HG03103 (cell line): ENCODE results near the gene HMG20A.

Experiments
- ATAC-seq: cut with Tn5 transposase; IDR thresholded peaks from one replicate; pipeline ENCODE4 v1.9.1; 2021; ENCODE audit warnings: low read depth; ENCODE audit not compliant: unreplicated experiment

Gene HMG20A

GRCh38 chr15:77473328-77473727 lies 52.6 kb downstream of the HMG20A start:
- no peak for ATAC-seq

GRCh38 chr15:77474310-77474988 lies 53.8 kb downstream of the HMG20A start:
- no peak for ATAC-seq

GRCh38 chr15:77475001-77475400 lies 54.3 kb downstream of the HMG20A start:
- no peak for ATAC-seq

GRCh38 chr15:77475898-77476297 lies 55.2 kb downstream of the HMG20A start:
- ATAC-seq = no peak

GRCh38 chr15:77476995-77477394 lies 56.3 kb downstream of the HMG20A start:
- ATAC-seq = no peak

- ATAC-seq = no peak
Observed at GRCh38 chr15:77478051-77478450, 57.4 kb downstream of the HMG20A start.

GRCh38 chr15:77479015-77479414 lies 58.3 kb downstream of the HMG20A start:
- ATAC-seq = no peak

- ATAC-seq = no peak
Observed at GRCh38 chr15:77480859-77481633, 60.4 kb downstream of the HMG20A start.

- no peak for ATAC-seq
Observed at GRCh38 chr15:77481670-77482069, 61.0 kb downstream of the HMG20A start.

- ATAC-seq = no peak
Observed at GRCh38 chr15:77482570-77482969, 61.9 kb downstream of the HMG20A start.

- ATAC-seq = no peak
Observed at GRCh38 chr15:77483425-77484140, 62.9 kb downstream of the HMG20A start.

GRCh38 chr15:77484994-77485393 lies 64.3 kb downstream of the HMG20A start:
- ATAC-seq = no peak

GRCh38 chr15:77486542-77487468 lies 66.1 kb downstream of the HMG20A start:
- no peak for ATAC-seq

GRCh38 chr15:77487469-77487842 lies 66.8 kb downstream of the HMG20A start:
- ATAC-seq = no peak

- ATAC-seq = no peak
Observed at GRCh38 chr15:77487888-77488287, 67.2 kb downstream of the HMG20A start.

GRCh38 chr15:77489647-77490046 lies 69.0 kb downstream of the HMG20A start:
- ATAC-seq = no peak

- no peak for ATAC-seq
Observed at GRCh38 chr15:77493324-77493907, 72.7 kb downstream of the HMG20A start.

GRCh38 chr15:77494073-77494867 lies 73.6 kb downstream of the HMG20A start:
- no peak for ATAC-seq

- no peak for ATAC-seq
Observed at GRCh38 chr15:77494964-77495363, 74.3 kb downstream of the HMG20A start.
